GM18858 (cell line): ENCODE data around the gene SH3RF3.
"Not testable (repeated sequence)": the region's sequence is repeated elsewhere in the genome, so short reads cannot be mapped to it uniquely, and the experiment has no call there.

Experiments
- ATAC-seq: cut with Tn5 transposase; IDR thresholded peaks from one replicate; pipeline ENCODE4 v1.9.1; 2021; ENCODE audit not compliant: unreplicated experiment

SH3RF3 gene

DNA sequence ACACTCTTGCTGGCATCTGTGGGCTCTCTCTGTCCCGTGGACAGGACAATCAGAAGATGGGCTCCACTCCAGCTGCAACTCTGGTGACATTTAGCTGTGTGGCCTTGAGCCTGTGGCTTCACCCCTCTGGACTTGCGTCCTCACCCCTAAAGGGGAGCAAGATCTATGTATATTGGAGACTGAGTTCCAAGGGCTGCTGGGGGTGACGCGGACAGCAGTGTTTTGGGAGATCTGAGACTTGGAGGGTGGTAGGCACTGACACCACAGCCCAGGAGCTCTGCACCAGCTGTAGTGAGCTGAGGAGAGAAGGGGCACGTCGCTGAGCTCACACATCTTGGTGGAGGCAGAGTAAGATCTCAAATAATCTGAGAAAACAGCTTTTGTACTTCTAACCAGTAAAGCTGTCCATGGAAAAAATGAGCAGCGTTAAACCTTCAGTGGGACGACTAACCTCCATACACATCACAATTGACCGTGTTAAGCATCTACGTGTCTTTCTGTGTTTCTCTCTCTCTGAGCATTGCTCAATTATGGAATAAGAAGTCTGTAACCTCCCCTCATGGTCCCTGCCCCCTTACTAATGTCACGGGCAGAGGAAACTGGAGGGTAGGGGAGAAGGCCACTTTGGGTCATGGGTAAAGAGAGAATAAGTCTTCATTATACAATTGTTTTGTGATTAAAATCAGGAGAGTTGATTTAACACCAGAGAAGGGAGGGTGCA is 85.8 kb downstream of the SH3RF3 start:
- no peak for ATAC-seq

GRCh38 chr2:109215866-109216265 is 86.9 kb downstream of the SH3RF3 start:
- no peak for ATAC-seq

DNA sequence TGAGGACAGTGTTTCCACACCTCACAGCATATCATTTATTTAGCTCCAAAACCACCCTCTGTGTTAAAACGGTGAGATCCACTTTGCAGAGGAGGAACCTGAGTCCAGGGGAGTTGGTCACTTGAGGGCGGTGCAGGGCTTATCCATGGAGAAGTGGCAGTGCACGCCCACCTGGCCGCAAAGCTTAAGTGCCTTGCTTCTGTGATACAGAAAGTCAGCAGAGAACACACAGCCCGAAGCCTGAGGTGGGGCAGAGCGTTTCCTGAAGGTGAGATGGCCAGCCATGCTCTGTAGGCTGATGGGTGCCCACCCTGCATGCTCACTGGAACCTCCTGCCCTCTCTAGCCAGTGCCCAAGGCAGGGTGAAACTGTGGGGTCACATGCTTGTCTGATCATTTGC is 87.3 kb downstream of the SH3RF3 start:
- ATAC-seq, result no peak

GRCh38 chr2:109217362-109218086 is 88.5 kb downstream of the SH3RF3 start:
- no peak for ATAC-seq

- ATAC-seq, result no peak
Observed at GRCh38 chr2:109218087-109218791, 89.2 kb downstream of the SH3RF3 start.

- no peak for ATAC-seq
Observed at GRCh38 chr2:109218792-109219126, 89.8 kb downstream of the SH3RF3 start.

DNA sequence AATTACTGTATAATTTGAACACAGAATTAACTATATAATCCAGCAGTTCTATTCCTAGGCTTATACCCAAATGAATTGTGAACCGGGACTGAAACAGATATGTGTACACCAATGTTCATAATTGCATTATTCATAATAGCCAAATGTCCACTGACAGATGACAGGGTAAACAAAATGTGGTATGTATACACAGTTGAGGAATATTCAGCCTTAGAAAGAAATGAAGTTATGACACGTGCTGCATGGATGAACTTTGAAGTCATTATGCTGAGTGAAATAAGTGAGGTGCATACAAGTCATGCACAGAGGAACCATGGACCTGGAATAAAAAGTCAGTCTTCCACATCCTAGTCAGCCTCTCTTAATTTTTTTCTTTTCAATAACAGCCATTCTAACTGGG is 91.9 kb downstream of the SH3RF3 start:
- no peak for ATAC-seq

DNA sequence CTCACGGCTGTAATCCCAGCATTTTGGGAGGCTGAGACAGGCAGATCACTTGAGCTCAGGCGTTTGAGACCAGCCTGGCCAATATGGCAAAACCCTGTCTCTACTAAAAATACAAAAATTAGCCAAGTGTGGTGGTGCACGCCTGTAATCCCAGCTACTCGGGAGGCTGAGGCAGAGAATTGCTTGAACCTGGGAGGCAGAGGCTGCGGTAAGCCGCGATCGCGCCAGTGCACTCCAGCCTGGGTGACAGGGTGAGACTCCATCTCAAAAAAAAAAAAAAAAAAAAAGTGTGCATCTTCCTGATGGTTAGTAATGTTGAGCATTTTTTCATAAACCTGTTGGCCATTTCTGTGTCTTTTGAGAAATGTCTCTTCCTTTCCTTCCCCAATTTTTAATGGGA is 92.3 kb downstream of the SH3RF3 start:
- not testable (repeated sequence) for ATAC-seq

GRCh38 chr2:109222422-109222821 is 93.4 kb downstream of the SH3RF3 start:
- no peak for ATAC-seq

GRCh38 chr2:109222825-109223471 is 93.9 kb downstream of the SH3RF3 start:
- no peak for ATAC-seq

DNA sequence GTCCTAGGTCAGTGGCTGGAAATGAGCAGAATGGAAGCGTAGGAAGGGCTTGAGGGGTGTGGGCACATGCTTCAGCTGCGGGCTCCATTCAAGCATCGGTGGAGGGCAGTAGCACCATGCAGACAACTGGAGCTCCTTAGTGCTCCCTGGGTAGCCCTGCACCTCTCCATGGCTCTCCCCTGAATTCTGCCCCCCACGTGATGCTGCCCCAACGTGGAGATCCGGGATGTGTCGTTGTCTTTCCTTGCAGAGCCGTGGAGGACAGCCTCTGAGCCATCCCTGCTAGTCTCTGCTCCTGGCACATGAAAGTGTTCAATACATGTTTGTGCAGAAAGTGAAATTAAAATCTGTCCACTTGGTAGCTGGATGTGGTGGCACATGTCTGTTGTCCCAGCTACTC is 94.5 kb downstream of the SH3RF3 start:
- ATAC-seq, result no peak

GRCh38 chr2:109224341-109224740 is 95.3 kb downstream of the SH3RF3 start:
- not testable (repeated sequence) for ATAC-seq

DNA sequence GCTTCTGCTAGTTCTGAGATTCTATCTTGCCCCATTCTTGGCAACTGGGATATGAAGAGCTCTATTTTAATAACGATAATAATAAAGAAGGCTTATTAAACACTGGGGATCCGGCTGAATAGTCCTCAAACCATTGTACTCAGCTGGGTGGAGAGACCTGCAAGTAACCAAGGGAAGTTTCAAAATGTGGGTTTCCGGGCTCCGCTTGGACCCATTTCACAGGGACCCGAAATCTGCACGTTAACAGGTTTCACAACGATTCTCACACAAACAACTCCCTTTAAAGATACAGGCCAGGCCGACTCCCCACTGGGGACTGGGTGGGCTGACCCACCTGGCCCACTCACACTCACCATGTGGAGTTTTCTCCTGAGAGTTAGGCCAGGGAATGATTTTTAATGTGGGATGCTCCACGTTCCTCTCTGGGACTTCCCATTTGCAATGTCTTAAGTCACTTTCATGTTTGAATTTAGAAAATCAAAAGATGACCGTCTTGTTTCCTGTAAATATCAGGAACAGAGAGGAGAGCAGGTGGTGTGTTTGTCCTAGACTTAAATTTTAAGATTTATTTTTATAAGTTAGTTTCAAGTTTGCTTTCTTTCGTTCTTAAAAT is 96.3 kb downstream of the SH3RF3 start:
- ATAC-seq, result no peak

DNA sequence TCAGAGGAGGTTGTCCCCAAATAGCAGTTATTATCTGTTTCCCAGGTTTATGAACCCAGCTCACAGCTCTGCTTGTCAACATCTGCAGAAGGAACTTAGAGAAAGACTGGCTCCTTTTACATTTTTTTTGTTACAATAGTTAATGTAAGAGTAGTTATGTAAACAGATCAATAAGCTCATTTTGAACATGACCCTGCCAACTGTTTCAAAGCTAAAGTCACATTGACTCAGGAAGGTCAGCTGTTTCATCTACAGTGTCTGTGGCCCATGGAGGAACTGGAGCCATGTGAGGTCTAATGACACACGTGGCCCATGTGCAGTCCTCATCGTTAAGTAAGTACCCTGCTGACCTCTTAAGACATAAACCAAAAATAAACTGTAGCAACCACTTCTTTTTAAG is 97.1 kb downstream of the SH3RF3 start:
- no peak for ATAC-seq

- ATAC-seq, result no peak
Observed at GRCh38 chr2:109226622-109227021, 97.6 kb downstream of the SH3RF3 start.

GRCh38 chr2:109229094-109229675 is 100.2 kb downstream of the SH3RF3 start:
- no peak for ATAC-seq

GRCh38 chr2:109230941-109231420 is 102.0 kb downstream of the SH3RF3 start:
- no peak for ATAC-seq

DNA sequence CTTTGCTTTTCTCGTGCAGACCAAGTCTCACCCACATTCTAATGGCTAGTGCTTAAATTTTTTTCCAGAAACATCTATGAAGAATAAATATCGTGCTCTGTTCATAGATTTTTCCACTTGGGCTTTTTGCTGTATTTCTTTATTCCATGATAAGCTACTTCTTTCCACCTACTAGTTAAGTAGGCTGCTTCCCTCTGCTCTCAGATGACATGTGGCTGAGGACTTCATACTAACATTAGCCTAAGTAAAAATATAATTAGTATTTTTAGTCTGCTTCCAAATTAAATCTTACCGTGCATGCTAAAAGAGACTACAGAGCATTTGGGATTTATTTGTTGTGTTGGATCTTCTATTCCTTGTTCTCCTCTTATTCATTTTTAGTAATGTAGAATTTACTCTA is 102.4 kb downstream of the SH3RF3 start:
- ATAC-seq, result no peak

- ATAC-seq, result no peak
Observed at GRCh38 chr2:109231996-109232705, 103.1 kb downstream of the SH3RF3 start.

DNA sequence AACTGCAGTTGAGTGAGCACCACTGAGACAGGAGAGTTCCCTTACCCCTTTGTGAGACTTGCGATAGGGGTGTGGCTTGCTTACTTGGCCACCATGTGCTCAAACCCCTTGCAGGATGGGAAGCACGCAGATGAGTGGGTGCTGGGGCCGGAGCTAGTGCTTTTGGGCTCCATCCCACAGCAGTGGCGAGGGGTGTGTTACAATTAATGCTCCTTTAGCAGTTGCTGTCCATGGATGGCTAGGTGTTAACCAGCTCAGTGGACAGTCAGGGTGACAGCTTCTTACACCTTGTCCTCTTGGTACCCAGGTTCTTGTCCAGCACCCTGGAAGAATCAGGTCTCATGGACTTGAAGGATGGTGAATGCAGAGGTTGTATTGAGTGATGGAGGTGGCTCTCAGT is 103.9 kb downstream of the SH3RF3 start:
- no peak for ATAC-seq
